Coronary artery (tissue), 2 donors: ENCODE measurements around the gene BIN2.
"Not testable (repeated sequence)": the region's sequence is repeated elsewhere in the genome, so short reads cannot be mapped to it uniquely, and the experiment has no call there.

Experiments used
- DNase-seq: peaks from one replicate; pipeline ENCODE4 v3.0.0-alpha.2; 2017; ENCODE audit warnings: low spot score
- H3K27ac ChIP-seq, 2 donors: fragments of 200-600 bp; sonication (generic); one replicate each; pipeline ENCODE4 v1.5.1; 2016 to 2019
- H3K4me3 ChIP-seq: fragments of 200-600 bp; sonication (generic); 2 replicates; pipeline ENCODE4 v1.5.1; 2016; ENCODE audit warnings: mild to moderate bottlenecking, moderate library complexity
- CTCF ChIP-seq: fragments of 200-600 bp; sonication (generic); IDR thresholded peaks from one replicate; pipeline ENCODE4 v1.5.1; 2019; ENCODE audit warnings: antibody characterized with exemption

Gene BIN2

GRCh38 chr12:51293696-51294095 is 30.3 kb downstream of the BIN2 start:
- no peak for DNase-seq
- TF ChIP-seq CTCF = no peak
- H3K4me3 ChIP-seq = no peak overlapping the region
- H3K27ac ChIP-seq = no peak overlapping the region

- H3K27ac ChIP-seq, H3K4me3 ChIP-seq, DNase-seq: not testable (repeated sequence)
Measured at GRCh38 chr12:51291603-51292513, 32.1 kb downstream of the BIN2 start.

- Histone ChIP-seq H3K4me3 (no peak overlapping the region), H3K27ac (no peak overlapping the region)
- TF ChIP-seq CTCF = no peak
- DNase-seq = no peak
Measured at GRCh38 chr12:51285843-51286242, 38.1 kb downstream of the BIN2 start.

GRCh38 chr12:51281202-51281924 is 42.6 kb downstream of the BIN2 start:
- Histone ChIP-seq H3K27ac (no peak overlapping the region), H3K4me3 (no peak overlapping the region)
- DNase-seq = no peak
- no peak for TF ChIP-seq CTCF

GRCh38 chr12:51275088-51275487 is 48.9 kb downstream of the BIN2 start:
- no peak overlapping the region for H3K27ac ChIP-seq
- no peak for DNase-seq
- TF ChIP-seq CTCF = no peak
- no peak overlapping the region for H3K4me3 ChIP-seq

GRCh38 chr12:51272810-51273209 is 51.2 kb downstream of the BIN2 start:
- H3K27ac ChIP-seq, H3K4me3 ChIP-seq, DNase-seq: not testable (repeated sequence)

GRCh38 chr12:51270951-51271518 is 52.9 kb downstream of the BIN2 start:
- peak overlapping the region in 1 of 2 donors; percentile 59 for H3K27ac ChIP-seq
- DNase-seq = no peak
- H3K4me3 ChIP-seq = peak overlapping the region; percentile 83
- TF ChIP-seq CTCF = no peak
